GM12878 (cell line): ENCODE data around the gene SAMD15. TPM values are rescaled to one million over a fixed set of nuclear protein-coding genes. Genes with fewer than 3 reads are reported as not detected.

Experiments used
- ATAC-seq: fragments of 200-7000 bp; cut with Tn5 transposase; 3 replicates; pipeline ENCODE4 v1.9.1; 2020; ENCODE audit warnings: mild to moderate bottlenecking, moderate library complexity
- BruUV-seq: library from RNA; stranded (reverse); fragments of 400-500 nt; replicated peaks from 2 replicates; lab custom pipeline; 2021; lab: Mats Ljungman, UMichigan
- CTCF ChIA-PET: fragments of 300-600 bp; sonication (Branson Sonifier 250); formaldehyde crosslinking; extraction: SDS; loops from one replicate; lab custom pipeline; 2021; ENCODE audit warnings: inconsistent platforms; lab: Yijun Ruan, JAX
- POLR2A ChIA-PET: fragments of 350-600 bp; formaldehyde crosslinking; extraction: SDS; loops from one replicate; lab custom pipeline; 2021; ENCODE audit warnings: inconsistent platforms; lab: Charles Lee
- RAD21 ChIA-PET: fragments of 300-600 bp; sonication (Branson Sonifier 250); formaldehyde crosslinking; loops from one replicate; lab custom pipeline; 2023; ENCODE audit warnings: antibody characterized with exemption; ENCODE audit not compliant: unreplicated experiment; lab: Charles Lee
- SMC1A ChIA-PET: fragments of 300-600 bp; sonication (Branson Sonifier 250); formaldehyde crosslinking; loops from one replicate; lab custom pipeline; 2023; ENCODE audit not compliant: unreplicated experiment, uncharacterized antibody; lab: Charles Lee
- DNase-seq: peaks from one replicate; pipeline ENCODE4 v3.0.0-alpha.2; 2011; ENCODE audit warnings: low read depth, low spot score
- FAIRE-seq: peaks from 3 replicates; lab custom pipeline; 2011; peaks lifted over from hg19 to GRCh38; lab: Jason Lieb, UNC
- H2AFZ ChIP-seq: 2 replicates; pipeline ENCODE4 v1.6.0; 2011; ENCODE audit warnings: low read depth, low read length, control low read depth; ENCODE audit not compliant: control insufficient read depth
- H3K27ac ChIP-seq: 2 replicates; pipeline ENCODE4 v1.5.1; 2011; ENCODE audit warnings: control low read depth; ENCODE audit not compliant: control insufficient read depth, insufficient read depth
- H3K27me3 ChIP-seq, 2 experiments: replicated peaks in 1 of 2; 2 replicates each; pipeline versions ENCODE4 v1.6.0 to v1.6.1; 2011; ENCODE audit warnings: low read length in 1 of 2; ENCODE audit not compliant: control insufficient read depth in 2 of 2, insufficient read depth in 2 of 2
- H3K36me3 ChIP-seq, 2 experiments: 2 replicates each; pipeline ENCODE4 v1.5.1; 2011; ENCODE audit warnings: low read length in 1 of 2; ENCODE audit not compliant: control insufficient read depth in 2 of 2, insufficient read depth in 2 of 2
- H3K4me1 ChIP-seq: 2 replicates; pipeline ENCODE4 v1.6.1; 2011; ENCODE audit warnings: mild to moderate bottlenecking, low read length, moderate library complexity, mixed read lengths; ENCODE audit not compliant: control insufficient read depth, insufficient read depth
- H3K4me2 ChIP-seq: 2 replicates; pipeline ENCODE4 v1.6.0; 2011; ENCODE audit warnings: control low read depth; ENCODE audit not compliant: control insufficient read depth, insufficient read depth
- H3K4me3 ChIP-seq: fragments of 200-600 bp; sonication (generic); 2 replicates; pipeline ENCODE4 v1.5.1; 2016
- H3K79me2 ChIP-seq: 2 replicates; pipeline ENCODE4 v1.6.0; 2011; ENCODE audit warnings: low read length; ENCODE audit not compliant: control insufficient read depth, insufficient read depth
- H3K9ac ChIP-seq: 2 replicates; pipeline ENCODE4 v1.8.0; 2011; ENCODE audit warnings: low read length, control low read depth, mixed read lengths; ENCODE audit not compliant: control insufficient read depth, insufficient read depth
- H3K9me3 ChIP-seq: replicated peaks from 3 replicates; pipeline ENCODE4 v1.5.1; 2011; ENCODE audit warnings: mild to moderate bottlenecking, low read length; ENCODE audit not compliant: control insufficient read depth, insufficient read depth
- H4K20me1 ChIP-seq: 2 replicates; pipeline ENCODE4 v1.6.0; 2011; ENCODE audit not compliant: control insufficient read depth, insufficient read depth
- BACH1 ChIP-seq: fragments of 450-650 bp; IDR thresholded peaks from 2 replicates; pipeline ENCODE4 v1.6.1; 2017; ENCODE audit warnings: mild to moderate bottlenecking, borderline replicate concordance
- CREB1 ChIP-seq: IDR thresholded peaks from 2 replicates; pipeline ENCODE4 v1.6.1; 2012; ENCODE audit warnings: low read depth, mild to moderate bottlenecking, inconsistent platforms
- JUND ChIP-seq: IDR thresholded peaks from 2 replicates; pipeline ENCODE4 v1.6.1; 2012; ENCODE audit warnings: low read depth, mild to moderate bottlenecking, low read length, improper control_type of control experiment, moderate library complexity
- MYC ChIP-seq: IDR thresholded peaks from 2 replicates; pipeline ENCODE4 v1.6.1; 2011; ENCODE audit warnings: mild to moderate bottlenecking, low read length, moderate library complexity, inconsistent platforms; ENCODE audit not compliant: insufficient read depth, insufficient replicate concordance, insufficient read length, severe bottlenecking
- NBN ChIP-seq: fragments of 450-650 bp; IDR thresholded peaks from 2 replicates; pipeline ENCODE4 v1.6.1; 2016
- NR2F1 ChIP-seq: fragments of 450-650 bp; conservative IDR thresholded peaks from 2 replicates; pipeline ENCODE4 v1.6.1; 2017; ENCODE audit warnings: mild to moderate bottlenecking
- POLR2A ChIP-seq: IDR thresholded peaks from 2 replicates; pipeline ENCODE4 v1.6.1; 2011; ENCODE audit warnings: low read depth, mild to moderate bottlenecking, low read length
- YY1 ChIP-seq: IDR thresholded peaks from 2 replicates; pipeline ENCODE4 v1.6.1; 2011; ENCODE audit warnings: low read depth, mild to moderate bottlenecking, low read length
- ZZZ3 ChIP-seq: IDR thresholded peaks from 2 replicates; pipeline ENCODE4 v1.6.1; 2011; ENCODE audit warnings: low read depth; ENCODE audit not compliant: control insufficient read depth, insufficient read length
- WGBS: methylation state at CpG from one replicate; pipeline ENCODE4 v1.1.6; 2016; ENCODE audit warnings: low lambda C conversion rate; ENCODE audit not compliant: insufficient replicate concordance, insufficient coverage; ENCODE audit errors: missing lambda C conversion rate; 5-methylcytosine and 5-hydroxymethylcytosine counted together
- in situ Hi-C: fragments of 300-500 bp; cut with MboI; formaldehyde crosslinking; loops from 9 replicates; pipeline ENCODE4 v1.14.3; 2018; ENCODE audit warnings: mixed read lengths
- intact Hi-C: fragments of 100-400 bp; cut with micrococcal nuclease; formaldehyde crosslinking; loops from one replicate; pipeline ENCODE4 v1.14.2; 2022; ENCODE audit not compliant: unreplicated experiment
- polyA plus RNA-seq, 11 experiments: library from polyadenylated mRNA; depleted of rRNA in 4 of 11; unstranded in 6 of 11; stranded (reverse) in 5 of 11; fragments of >200 nt; fragmentation: Nextera tagmentation in 4 of 11; fragmentation: Illumina TruSeq in 1 of 11; extraction: Ambion mirVana in 4 of 11; extraction: Trizol in 1 of 11; gene quantifications; 1 replicate in 1 of 11; 2 replicates in 10 of 11; pipeline versions ENCODE4 v1.2.1 to v1.2.3, GENCODE V29; 2011 to 2016; ENCODE audit warnings: inconsistent platforms in 2 of 11, missing spikeins in 2 of 11, low read depth in 1 of 11
- total RNA-seq, 4 experiments: library from RNA; depleted of rRNA in 3 of 4; stranded (reverse); fragments of >200 nt in 3 of 4; fragmentation: Illumina TruSeq in 1 of 4; extraction: Trizol in 1 of 4; gene quantifications; 2 replicates each; pipeline versions ENCODE4 v1.2.1 to v1.2.3, GENCODE V29; 2013 to 2021
- TF ChIP-seq, protein P1 (sequence below): fragments of 450-650 bp; formaldehyde crosslinking; IDR thresholded peaks from 2 replicates; pipeline ENCODE4 v1.4.0; 2020; ENCODE audit warnings: mild to moderate bottlenecking, moderate library complexity
- TF ChIP-seq, protein P2 (sequence below): IDR thresholded peaks from 2 replicates; pipeline ENCODE4 v1.6.1; 2011; ENCODE audit warnings: low read depth, low read length, improper control_type of control experiment, borderline replicate concordance
- TF ChIP-seq, protein P3 (sequence below), 3 experiments: IDR thresholded peaks in 2 of 3; conservative IDR thresholded peaks in 1 of 3; 2 replicates each; pipeline ENCODE4 v1.5.1; 2011; ENCODE audit warnings: low read depth in 3 of 3, low read length in 3 of 3, mild to moderate bottlenecking in 3 of 3, control low read depth in 2 of 3, moderate library complexity in 2 of 3, inconsistent platforms in 1 of 3, mixed read lengths in 1 of 3; ENCODE audit not compliant: control insufficient read depth in 2 of 3, insufficient read depth in 1 of 3; ENCODE audit errors: extremely low read depth in 1 of 3

SAMD15 gene
- total and polyA plus RNA-seq, 10 of the 15 experiments (the other 5 are each of a cell fraction or from before 2014, with no cell fraction given), result 0.33 to 2.0 (median 0.97) TPM

- TF ChIP-seq, protein P1, sequence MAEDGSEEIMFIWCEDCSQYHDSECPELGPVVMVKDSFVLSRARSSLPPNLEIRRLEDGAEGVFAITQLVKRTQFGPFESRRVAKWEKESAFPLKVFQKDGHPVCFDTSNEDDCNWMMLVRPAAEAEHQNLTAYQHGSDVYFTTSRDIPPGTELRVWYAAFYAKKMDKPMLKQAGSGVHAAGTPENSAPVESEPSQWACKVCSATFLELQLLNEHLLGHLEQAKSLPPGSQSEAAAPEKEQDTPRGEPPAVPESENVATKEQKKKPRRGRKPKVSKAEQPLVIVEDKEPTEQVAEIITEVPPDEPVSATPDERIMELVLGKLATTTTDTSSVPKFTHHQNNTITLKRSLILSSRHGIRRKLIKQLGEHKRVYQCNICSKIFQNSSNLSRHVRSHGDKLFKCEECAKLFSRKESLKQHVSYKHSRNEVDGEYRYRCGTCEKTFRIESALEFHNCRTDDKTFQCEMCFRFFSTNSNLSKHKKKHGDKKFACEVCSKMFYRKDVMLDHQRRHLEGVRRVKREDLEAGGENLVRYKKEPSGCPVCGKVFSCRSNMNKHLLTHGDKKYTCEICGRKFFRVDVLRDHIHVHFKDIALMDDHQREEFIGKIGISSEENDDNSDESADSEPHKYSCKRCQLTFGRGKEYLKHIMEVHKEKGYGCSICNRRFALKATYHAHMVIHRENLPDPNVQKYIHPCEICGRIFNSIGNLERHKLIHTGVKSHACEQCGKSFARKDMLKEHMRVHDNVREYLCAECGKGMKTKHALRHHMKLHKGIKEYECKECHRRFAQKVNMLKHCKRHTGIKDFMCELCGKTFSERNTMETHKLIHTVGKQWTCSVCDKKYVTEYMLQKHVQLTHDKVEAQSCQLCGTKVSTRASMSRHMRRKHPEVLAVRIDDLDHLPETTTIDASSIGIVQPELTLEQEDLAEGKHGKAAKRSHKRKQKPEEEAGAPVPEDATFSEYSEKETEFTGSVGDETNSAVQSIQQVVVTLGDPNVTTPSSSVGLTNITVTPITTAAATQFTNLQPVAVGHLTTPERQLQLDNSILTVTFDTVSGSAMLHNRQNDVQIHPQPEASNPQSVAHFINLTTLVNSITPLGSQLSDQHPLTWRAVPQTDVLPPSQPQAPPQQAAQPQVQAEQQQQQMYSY (CRISPR knock-in tag), result no peak
- TF ChIP-seq JUND (no peak), CREB1 (no peak), ZZZ3 (no peak), NR2F1 (no peak), YY1 (no peak)
Observed at GRCh38 chr14:77407158-77407557, 30.0 kb downstream of the SAMD15 start (continued).

- Histone ChIP-seq H3K27me3 (no peaks in the 10 kb centered on the region), H3K27ac (no peak overlapping the region), H3K4me2 (no peak overlapping the region), H3K36me3 (no peaks in the 10 kb centered on the region), H3K79me2 (no peaks in the 10 kb centered on the region), H2AFZ (no peak overlapping the region), H3K4me1 (no peaks in the 10 kb centered on the region; the same call in 1 of the 2 replicates), H3K4me3 (no peak overlapping the region), H4K20me1 (no peaks in the 10 kb centered on the region), H3K9me3 (no peaks in the 10 kb centered on the region), H3K9ac (no peak overlapping the region)
- ChIA-PET POLR2A (no interaction called here), CTCF (interaction anchor here (1.2 kb wide), 1 partner anchor 40 kb away, joined by 3 read pairs; no protein-coding TSS in a partner anchor), RAD21 (no interaction called here), SMC1A (interaction anchor here (0.7 kb wide), 1 partner anchor 93 kb away, joined by 3 read pairs; no protein-coding TSS in a partner anchor)
- intact Hi-C loops (no loop called here), in situ Hi-C loops (no loop called here)
- TF ChIP-seq POLR2A, result no peak
- no peak for TF ChIP-seq BACH1
- TF ChIP-seq, protein P2, sequence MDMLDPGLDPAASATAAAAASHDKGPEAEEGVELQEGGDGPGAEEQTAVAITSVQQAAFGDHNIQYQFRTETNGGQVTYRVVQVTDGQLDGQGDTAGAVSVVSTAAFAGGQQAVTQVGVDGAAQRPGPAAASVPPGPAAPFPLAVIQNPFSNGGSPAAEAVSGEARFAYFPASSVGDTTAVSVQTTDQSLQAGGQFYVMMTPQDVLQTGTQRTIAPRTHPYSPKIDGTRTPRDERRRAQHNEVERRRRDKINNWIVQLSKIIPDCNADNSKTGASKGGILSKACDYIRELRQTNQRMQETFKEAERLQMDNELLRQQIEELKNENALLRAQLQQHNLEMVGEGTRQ, result no peak
- TF ChIP-seq MYC, result no peak
- TF ChIP-seq, protein P3, sequence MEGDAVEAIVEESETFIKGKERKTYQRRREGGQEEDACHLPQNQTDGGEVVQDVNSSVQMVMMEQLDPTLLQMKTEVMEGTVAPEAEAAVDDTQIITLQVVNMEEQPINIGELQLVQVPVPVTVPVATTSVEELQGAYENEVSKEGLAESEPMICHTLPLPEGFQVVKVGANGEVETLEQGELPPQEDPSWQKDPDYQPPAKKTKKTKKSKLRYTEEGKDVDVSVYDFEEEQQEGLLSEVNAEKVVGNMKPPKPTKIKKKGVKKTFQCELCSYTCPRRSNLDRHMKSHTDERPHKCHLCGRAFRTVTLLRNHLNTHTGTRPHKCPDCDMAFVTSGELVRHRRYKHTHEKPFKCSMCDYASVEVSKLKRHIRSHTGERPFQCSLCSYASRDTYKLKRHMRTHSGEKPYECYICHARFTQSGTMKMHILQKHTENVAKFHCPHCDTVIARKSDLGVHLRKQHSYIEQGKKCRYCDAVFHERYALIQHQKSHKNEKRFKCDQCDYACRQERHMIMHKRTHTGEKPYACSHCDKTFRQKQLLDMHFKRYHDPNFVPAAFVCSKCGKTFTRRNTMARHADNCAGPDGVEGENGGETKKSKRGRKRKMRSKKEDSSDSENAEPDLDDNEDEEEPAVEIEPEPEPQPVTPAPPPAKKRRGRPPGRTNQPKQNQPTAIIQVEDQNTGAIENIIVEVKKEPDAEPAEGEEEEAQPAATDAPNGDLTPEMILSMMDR (IDR thresholded peaks at IDR 0.05 in 2 of 3, conservative IDR thresholded peaks at IDR 0.05 in 1 of 3; ENCODE audit: control insufficient read depth in 2 of 3, extremely low read depth in 1 of 3, insufficient read depth in 1 of 3, low read depth in 3 of 3, low read length in 3 of 3), result peak in 1 of 3 experiments; percentile 35; a peak in 1 of 6 replicates
- TF ChIP-seq YY1, result 0 out of 2 replicates have a peak, but pooled peaks have one; percentile 19
- no peak for TF ChIP-seq NBN
- 52% methylated on average over 3 of the region's 3 CpGs for WGBS
- DNase-seq (no peak), ATAC-seq (peak; percentile 73), FAIRE-seq (no peak)
- BruUV-seq, result no TSS peak
Observed at GRCh38 chr14:77409131-77409533, 32.0 kb downstream of the SAMD15 start.
